GM12891 (cell line): ENCODE measurements around the gene CYP1B1.
A peak's percentile ranks its signal among the peaks of the same experiment; 100 is the strongest.
"Not testable (repeated sequence)": the region's sequence is repeated elsewhere in the genome, so short reads cannot be mapped to it uniquely, and the experiment has no call there.

Experiments
- DNase-seq: peaks from one replicate; pipeline ENCODE4 v3.0.0; 2011; ENCODE audit warnings: low spot score; ENCODE audit not compliant: insufficient read length
- FAIRE-seq: peaks from 2 replicates; lab custom pipeline; 2011; peaks lifted over from hg19 to GRCh38; lab: Jason Lieb, UNC
- PAX5 ChIP-seq: IDR thresholded peaks from 2 replicates; pipeline ENCODE4 v1.6.1; 2011; ENCODE audit warnings: low read length, moderate library complexity, mild to moderate bottlenecking; ENCODE audit not compliant: insufficient read depth, severe bottlenecking
- POLR2A ChIP-seq: IDR thresholded peaks from 2 replicates; pipeline ENCODE4 v1.6.1; 2011; ENCODE audit warnings: low read depth, low read length, control low read depth
- POLR2AphosphoS5 ChIP-seq: IDR thresholded peaks from 2 replicates; pipeline ENCODE4 v1.6.1; 2011; ENCODE audit warnings: low read depth, low read length, control low read depth
- POU2F2 ChIP-seq: IDR thresholded peaks from 2 replicates; pipeline ENCODE4 v1.6.1; 2011; ENCODE audit warnings: low read depth, mild to moderate bottlenecking, control low read depth, low read length, moderate library complexity
- SPI1 ChIP-seq: IDR thresholded peaks from 2 replicates; pipeline ENCODE4 v1.6.1; 2011; ENCODE audit warnings: low read depth, low read length, control low read depth
- TAF1 ChIP-seq: IDR thresholded peaks from 2 replicates; pipeline ENCODE4 v1.6.1; 2011; ENCODE audit warnings: low read depth, low read length, control low read depth

Gene CYP1B1

GRCh38 chr2:38090928-38091327, 15.0 kb upstream of the CYP1B1 start:
- DNase-seq (no peak), FAIRE-seq (no peak)
- TF ChIP-seq TAF1 (no peak), PAX5 (no peak), SPI1 (no peak), POU2F2 (no peak), POLR2A (no peak), POLR2AphosphoS5 (no peak)

GRCh38 chr2:38090212-38090611, 14.3 kb upstream of the CYP1B1 start:
- DNase-seq, FAIRE-seq: not testable (repeated sequence)

- not testable (repeated sequence) for FAIRE-seq, DNase-seq
These were observed 10.2 kb upstream of the CYP1B1 start for GRCh38 chr2:38085998-38086698.

GRCh38 chr2:38084556-38084955, 8.6 kb upstream of the CYP1B1 start:
- not testable (repeated sequence) for DNase-seq, FAIRE-seq

GRCh38 chr2:38082727-38083126, 6.8 kb upstream of the CYP1B1 start:
- FAIRE-seq, DNase-seq: not testable (repeated sequence)

- DNase-seq (no peak), FAIRE-seq (no peak)
- TF ChIP-seq POU2F2 (no peak), TAF1 (no peak), SPI1 (no peak), POLR2AphosphoS5 (no peak), POLR2A (no peak), PAX5 (no peak)
These were observed 4.4 kb upstream of the CYP1B1 start for GRCh38 chr2:38080346-38080745.

GRCh38 chr2:38079116-38080052, 3.4 kb upstream of the CYP1B1 start:
- FAIRE-seq (no peak), DNase-seq (no peak)

GRCh38 chr2:38077431-38077769, 1.4 kb upstream of the CYP1B1 start:
- FAIRE-seq (no peak), DNase-seq (no peak)
- TF ChIP-seq SPI1 (no peak), PAX5 (no peak), TAF1 (no peak), POLR2AphosphoS5 (no peak), POLR2A (no peak), POU2F2 (no peak)

More at GRCh38 chr2:38079116-38080052, 3.4 kb upstream of the CYP1B1 start:
- TF ChIP-seq PAX5 (no peak), POLR2AphosphoS5 (no peak), POU2F2 (no peak), POLR2A (no peak), TAF1 (no peak), SPI1 (no peak)

GRCh38 chr2:38076710-38077430, 919 bp upstream of the CYP1B1 start:
- TF ChIP-seq POU2F2 (peak; percentile 93), POLR2A (no peak), TAF1 (peak; percentile 16; the same call in 1 of the 2 replicates), PAX5 (peak; percentile 68), POLR2AphosphoS5 (no peak), SPI1 (no peak)
- peak; percentile 68 for DNase-seq
- peak; percentile 47 for FAIRE-seq

- TF ChIP-seq POLR2AphosphoS5 = peak; percentile 66
- TF ChIP-seq POU2F2 = peak; percentile 26; the same call in 1 of the 2 replicates
- no peak for TF ChIP-seq TAF1
- no peak for TF ChIP-seq POLR2A
- no peak for TF ChIP-seq SPI1
- no peak for TF ChIP-seq PAX5
- FAIRE-seq (peak; percentile 63), DNase-seq (peak; percentile 56)
These were observed 280 bp upstream of the CYP1B1 start for GRCh38 chr2:38076152-38076709.
